Heart right ventricle (tissue), 16 donors: ENCODE data around the gene ABLIM2. TPM values are rescaled to one million over a fixed set of nuclear protein-coding genes. Genes with fewer than 3 reads are reported as not detected.

Source experiments
- ATAC-seq, 8 donors: fragments of 200-7000 bp; cut with Tn5 transposase; one replicate each; pipeline ENCODE4 v1.9.1; 2020; ENCODE audit warnings: mild to moderate bottlenecking in 8 of 8, moderate library complexity in 8 of 8, moderate number of reproducible peaks in 1 of 8
- DNase-seq, 2 donors: peaks; one replicate each; pipeline ENCODE4 v3.0.0-alpha.2; 2020
- H3K27ac ChIP-seq, 10 donors: fragments of 200-600 bp; sonication (generic) in 2 of 10; one replicate each; pipeline versions ENCODE4 v1.5.0 to v1.8.0; 2020 to 2022; ENCODE audit warnings: mild to moderate bottlenecking in 3 of 10
- H3K27me3 ChIP-seq, 7 donors: fragments of 200-600 bp; one replicate each; pipeline ENCODE4 v1.8.0; 2021 to 2022; ENCODE audit warnings: mild to moderate bottlenecking in 2 of 7
- H3K36me3 ChIP-seq, 9 donors: fragments of 200-600 bp; sonication (generic) in 1 of 9; one replicate each; pipeline versions ENCODE4 v1.5.0 to v1.8.0; 2020 to 2022; ENCODE audit warnings: mild to moderate bottlenecking in 2 of 9
- H3K4me1 ChIP-seq, 9 donors: fragments of 200-600 bp; sonication (generic) in 1 of 9; one replicate each; pipeline versions ENCODE4 v1.5.0 to v1.8.0; 2020 to 2022; ENCODE audit warnings: mild to moderate bottlenecking in 4 of 9
- H3K4me3 ChIP-seq, 10 donors: fragments of 200-600 bp; sonication (generic) in 2 of 10; one replicate each; pipeline versions ENCODE4 v1.5.0 to v1.8.0; 2020 to 2022; ENCODE audit warnings: mild to moderate bottlenecking in 7 of 10, moderate library complexity in 2 of 10
- H3K9me3 ChIP-seq, 11 donors: fragments of 200-600 bp in 10 of 11; sonication (generic) in 2 of 11; one replicate each; pipeline versions ENCODE4 v1.5.0 to v1.8.0; 2013 to 2022; ENCODE audit warnings: mild to moderate bottlenecking in 2 of 11, control low read depth in 1 of 11, moderate library complexity in 1 of 11
- CTCF ChIP-seq, 9 donors: fragments of 200-600 bp; sonication (generic) in 2 of 9; IDR thresholded peaks; one replicate each; pipeline versions ENCODE4 v1.5.0 to v1.8.0; 2021 to 2022; ENCODE audit warnings: antibody characterized with exemption in 9 of 9, mild to moderate bottlenecking in 5 of 9, moderate library complexity in 1 of 9
- WGBS, 2 donors: extraction: QIAGEN DNeasy Blood & Tissue Kit; methylation state at CpG; one replicate each; pipeline ENCODE4 v1.1.7; 2013; ENCODE audit warnings: inconsistent platforms in 1 of 2; 5-methylcytosine and 5-hydroxymethylcytosine counted together
- intact Hi-C, 10 donors: fragments of 100-400 bp; cut with DNase I; formaldehyde crosslinking; loops; one replicate each; pipeline versions ENCODE4 v1.11.1 to v1.14.2; 2022
- polyA plus RNA-seq, 2 donors: library from polyadenylated mRNA; stranded (reverse); fragments of 200-250 nt; gene quantifications; one replicate each; pipeline ENCODE4 v1.2.3, GENCODE V29; 2013
- total RNA-seq, 10 donors: library from RNA; stranded (reverse); fragmentation: NEBNext Ultra II Directional in 3 of 10; extraction: Animal tissue kit (Norgen Biotek cat#: 25700) in 3 of 10; gene quantifications; one replicate each; pipeline versions ENCODE4 v1.2.1 to v1.2.4, GENCODE V29; 2021 to 2023
- donor health status: Arrhythmogenic right ventricular cardiomyopathy.
- donor health status: ischemic (EF 13 %, LVEDD 7.1; RV severe dilation, severe dysfunction).
- donor health status: healthy with polysubstance abuse.
- donor health status: DM: no; HTN: yes; CAD: no.
- donor health status: DM: no; HTN: no; CAD: no.
- donor health status: ischemic (EF 25% LVEDD 6.9; RV normal size, moderate dysfunction).
- donor health status: ischemic (EF 25% LVEDD 5.7; RV mildly dilated, moderate dysfunction).
- donor health status: healthy.
- donor health status: DM: yes; HTN: yes; CAD: no.
- donor health status: Ischemic cardiomyopathy.
- donor health status: ischemic (EF 35%, LVEDD 5.7; RV mildly dilated, moderate dysfunction).
- donor health status: nonischemic (EF 11% LVEDD 7.7; RV severe dilation, severe dysfunction).
- donor health status: DM: yes; HTN: yes; CAD: no.
- donor health status: PGD.
- donor health status: ischemic (EF 29% LVEDD 5.4; RV normal size, mild dysfunction).
- donor health status: nonischemic (EF 23%, LVEDD 6.1; RV moderate dilation, normal function).

The ABLIM2 gene
- total and polyA plus RNA-seq, 12 donors = 7.2 to 27.8 (median 17.6) TPM

GRCh38 chr4:8205241-8205707 lies 46.7 kb upstream of the ABLIM2 start:
- Histone ChIP-seq H3K4me1 (peaks cover 10 to 69% (median 19%) of the 10 kb centered on the region in 9 donors), H3K4me3 (no peak overlapping the region), H3K27me3 (no peaks in the 10 kb centered on the region), H3K36me3 (peaks cover 0 to 41% (median 0%) of the 10 kb centered on the region in 9 donors), H3K9me3 (no peaks in the 10 kb centered on the region), H3K27ac (no peak overlapping the region)
- ATAC-seq (no peak), DNase-seq (no peak)
- WGBS, 2 donors = 78 to 81% methylated on average over 19 of the region's 19 CpGs
- intact Hi-C loops = no loop called here
- no peak for TF ChIP-seq CTCF (IDR thresholded peaks at IDR 0.05)

GRCh38 chr4:8204576-8205227 lies 46.1 kb upstream of the ABLIM2 start:
- WGBS, 2 donors = 94% methylated on average over 31 of the region's 31 CpGs
- DNase-seq (no peak), ATAC-seq (no peak)
- H3K27me3 ChIP-seq = no peaks in the 10 kb centered on the region
- H3K4me3 ChIP-seq = no peak overlapping the region
- TF ChIP-seq CTCF (IDR thresholded peaks at IDR 0.05) = no peak
- H3K4me1 ChIP-seq = peaks cover 16 to 73% (median 25%) of the 10 kb centered on the region in 9 donors
- intact Hi-C loops = no loop called here
- H3K36me3 ChIP-seq = peaks cover 0 to 37% (median 0%) of the 10 kb centered on the region in 9 donors
- no peaks in the 10 kb centered on the region for H3K9me3 ChIP-seq
- no peak overlapping the region for H3K27ac ChIP-seq

GRCh38 chr4:8203817-8204216 lies 45.2 kb upstream of the ABLIM2 start:
- intact Hi-C loops = no loop called here

GRCh38 chr4:8203052-8203401 lies 44.4 kb upstream of the ABLIM2 start:
- no peak for TF ChIP-seq CTCF (IDR thresholded peaks at IDR 0.05)
- no peaks in the 10 kb centered on the region for H3K9me3 ChIP-seq
- H3K36me3 ChIP-seq = peaks cover 0 to 20% (median 0%) of the 10 kb centered on the region in 9 donors
- DNase-seq (no peak), ATAC-seq (no peak)
- H3K27me3 ChIP-seq = no peaks in the 10 kb centered on the region
- 90 to 91% methylated on average over 7 of the region's 7 CpGs for WGBS, 2 donors
- intact Hi-C loops = no loop called here
- H3K27ac ChIP-seq = no peak overlapping the region
- H3K4me3 ChIP-seq = no peak overlapping the region
- H3K4me1 ChIP-seq = peaks cover 22 to 83% (median 42%) of the 10 kb centered on the region in 9 donors

More at GRCh38 chr4:8203817-8204216, 45.2 kb upstream of the ABLIM2 start:
- Histone ChIP-seq H3K36me3 (peaks cover 0 to 28% (median 0%) of the 10 kb centered on the region in 9 donors), H3K4me3 (no peak overlapping the region), H3K9me3 (no peaks in the 10 kb centered on the region), H3K27ac (no peak overlapping the region), H3K4me1 (peaks cover 22 to 75% (median 34%) of the 10 kb centered on the region in 9 donors), H3K27me3 (no peaks in the 10 kb centered on the region)
- WGBS, 2 donors = 87 to 89% methylated on average over 10 of the region's 10 CpGs
- no peak for ATAC-seq
- TF ChIP-seq CTCF (IDR thresholded peaks at IDR 0.05) = no peak
- no peak for DNase-seq
